Stimulated activated CD8-positive, alpha-beta memory T cell treated with anti-CD3 and anti-CD28 coated beads, Interleukin-4, amount 100 ng/mL, for 1 hour (primary cell): ENCODE measurements around the gene KCNMB3.
"Not testable (repeated sequence)": the region's sequence is repeated elsewhere in the genome, so short reads cannot be mapped to it uniquely, and the experiment has no call there.

Experiments
- DNase-seq, 2 donors: peaks; one replicate each; pipeline ENCODE4 v3.0.0-alpha.2; 2020; ENCODE audit warnings: low read depth in 2 of 2, low spot score in 1 of 2

The KCNMB3 gene

GRCh38 chr3:179250803-179251476 lies at the start of gene KCNMB3:
Gene KCNMB3 (minus strand): TSS chr3:179251114. CDS start chr3:179250990, 124 bp downstream.
- DNase-seq, result no peak

- no peak for DNase-seq
Observed at GRCh38 chr3:179299999-179300613, 49.2 kb upstream of the KCNMB3 start.

GRCh38 chr3:179299316-179299715 lies 48.4 kb upstream of the KCNMB3 start:
- no peak for DNase-seq

- DNase-seq, result no peak
Observed at GRCh38 chr3:179297971-179298725, 47.2 kb upstream of the KCNMB3 start.

GRCh38 chr3:179292450-179292849 lies 41.5 kb upstream of the KCNMB3 start:
- no peak for DNase-seq

- no peak for DNase-seq
Observed at GRCh38 chr3:179289295-179289694, 38.4 kb upstream of the KCNMB3 start.

GRCh38 chr3:179288845-179289244 lies 37.9 kb upstream of the KCNMB3 start:
- DNase-seq, result no peak

GRCh38 chr3:179286331-179286730 lies 35.4 kb upstream of the KCNMB3 start:
- DNase-seq, result no peak

GRCh38 chr3:179281825-179282224 lies 30.9 kb upstream of the KCNMB3 start:
- DNase-seq, result no peak

GRCh38 chr3:179279837-179280236 lies 28.9 kb upstream of the KCNMB3 start:
- DNase-seq, result no peak

- DNase-seq, result no peak
Observed at GRCh38 chr3:179278932-179279693, 28.2 kb upstream of the KCNMB3 start.

- no peak for DNase-seq
Observed at GRCh38 chr3:179278151-179278550, 27.2 kb upstream of the KCNMB3 start.

- no peak for DNase-seq
Observed at GRCh38 chr3:179276743-179277142, 25.8 kb upstream of the KCNMB3 start.

GRCh38 chr3:179276001-179276400 lies 25.1 kb upstream of the KCNMB3 start:
- DNase-seq, result no peak

GRCh38 chr3:179274434-179274833 lies 23.5 kb upstream of the KCNMB3 start:
- DNase-seq, result not testable (repeated sequence)

GRCh38 chr3:179272385-179272784 lies 21.5 kb upstream of the KCNMB3 start:
- no peak for DNase-seq

GRCh38 chr3:179269152-179269707 lies 18.3 kb upstream of the KCNMB3 start:
- DNase-seq, result no peak

- no peak for DNase-seq
Observed at GRCh38 chr3:179268400-179269051, 17.6 kb upstream of the KCNMB3 start.

GRCh38 chr3:179266701-179267211 lies 15.8 kb upstream of the KCNMB3 start:
- DNase-seq, result no peak

GRCh38 chr3:179265875-179266274 lies 15.0 kb upstream of the KCNMB3 start:
- no peak for DNase-seq
